Measurements from ENCODE around the gene SMYD4. TPM values are rescaled to one million over a fixed set of nuclear protein-coding genes. Genes with fewer than 3 reads are reported as not detected.

SMYD4 gene, protein sequence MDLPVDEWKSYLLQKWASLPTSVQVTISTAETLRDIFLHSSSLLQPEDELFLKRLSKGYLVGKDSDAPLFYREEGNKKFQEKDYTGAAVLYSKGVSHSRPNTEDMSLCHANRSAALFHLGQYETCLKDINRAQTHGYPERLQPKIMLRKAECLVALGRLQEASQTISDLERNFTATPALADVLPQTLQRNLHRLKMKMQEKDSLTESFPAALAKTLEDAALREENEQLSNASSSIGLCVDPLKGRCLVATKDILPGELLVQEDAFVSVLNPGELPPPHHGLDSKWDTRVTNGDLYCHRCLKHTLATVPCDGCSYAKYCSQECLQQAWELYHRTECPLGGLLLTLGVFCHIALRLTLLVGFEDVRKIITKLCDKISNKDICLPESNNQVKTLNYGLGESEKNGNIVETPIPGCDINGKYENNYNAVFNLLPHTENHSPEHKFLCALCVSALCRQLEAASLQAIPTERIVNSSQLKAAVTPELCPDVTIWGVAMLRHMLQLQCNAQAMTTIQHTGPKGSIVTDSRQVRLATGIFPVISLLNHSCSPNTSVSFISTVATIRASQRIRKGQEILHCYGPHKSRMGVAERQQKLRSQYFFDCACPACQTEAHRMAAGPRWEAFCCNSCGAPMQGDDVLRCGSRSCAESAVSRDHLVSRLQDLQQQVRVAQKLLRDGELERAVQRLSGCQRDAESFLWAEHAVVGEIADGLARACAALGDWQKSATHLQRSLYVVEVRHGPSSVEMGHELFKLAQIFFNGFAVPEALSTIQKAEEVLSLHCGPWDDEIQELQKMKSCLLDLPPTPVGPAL
- 16.7 TPM for total RNA-seq

GRCh38 chr17:1829592-1830257 is at the start of gene SMYD4, which contains the start of gene RPA1:
TSS of gene SMYD4 (minus strand) at chr17:1829902. CDS start at chr17:1827994, 1,908 bp downstream.
TSS of gene RPA1 (plus strand) at chr17:1830005. CDS start at chr17:1830094, 89 bp downstream.
- no peak for DNase-seq (ENCODE audit: extremely low spot score in 2 of 2)
- Histone ChIP-seq H3K4me1 (peaks cover 42% of the 10 kb centered on the region), H3K9me3 (no peaks in the 10 kb centered on the region), H3K27me3 (no peaks in the 10 kb centered on the region), H3K27ac (peak within 1 kb of the TSS; percentile 85), H3K4me3 (peak within 1 kb of the TSS; percentile 78 to 85), H3K36me3 (peaks cover 0 to 3% of the 10 kb centered on the region in 2 donors)
- TF ChIP-seq POLR2AphosphoS5 (IDR thresholded peaks at IDR 0.05; ENCODE audit: insufficient read depth in 1 of 2, low read depth in 1 of 2) (peak in 1 of 2 donors; percentile 76), POLR2A (IDR thresholded peaks at IDR 0.05) (peak in 1 of 2 donors; percentile 78)
- TF ChIP-seq, protein P1, sequence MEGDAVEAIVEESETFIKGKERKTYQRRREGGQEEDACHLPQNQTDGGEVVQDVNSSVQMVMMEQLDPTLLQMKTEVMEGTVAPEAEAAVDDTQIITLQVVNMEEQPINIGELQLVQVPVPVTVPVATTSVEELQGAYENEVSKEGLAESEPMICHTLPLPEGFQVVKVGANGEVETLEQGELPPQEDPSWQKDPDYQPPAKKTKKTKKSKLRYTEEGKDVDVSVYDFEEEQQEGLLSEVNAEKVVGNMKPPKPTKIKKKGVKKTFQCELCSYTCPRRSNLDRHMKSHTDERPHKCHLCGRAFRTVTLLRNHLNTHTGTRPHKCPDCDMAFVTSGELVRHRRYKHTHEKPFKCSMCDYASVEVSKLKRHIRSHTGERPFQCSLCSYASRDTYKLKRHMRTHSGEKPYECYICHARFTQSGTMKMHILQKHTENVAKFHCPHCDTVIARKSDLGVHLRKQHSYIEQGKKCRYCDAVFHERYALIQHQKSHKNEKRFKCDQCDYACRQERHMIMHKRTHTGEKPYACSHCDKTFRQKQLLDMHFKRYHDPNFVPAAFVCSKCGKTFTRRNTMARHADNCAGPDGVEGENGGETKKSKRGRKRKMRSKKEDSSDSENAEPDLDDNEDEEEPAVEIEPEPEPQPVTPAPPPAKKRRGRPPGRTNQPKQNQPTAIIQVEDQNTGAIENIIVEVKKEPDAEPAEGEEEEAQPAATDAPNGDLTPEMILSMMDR (IDR thresholded peaks at IDR 0.05) = no peak
- intact Hi-C loops (cut with DNase I) = no loop called here

DNA sequence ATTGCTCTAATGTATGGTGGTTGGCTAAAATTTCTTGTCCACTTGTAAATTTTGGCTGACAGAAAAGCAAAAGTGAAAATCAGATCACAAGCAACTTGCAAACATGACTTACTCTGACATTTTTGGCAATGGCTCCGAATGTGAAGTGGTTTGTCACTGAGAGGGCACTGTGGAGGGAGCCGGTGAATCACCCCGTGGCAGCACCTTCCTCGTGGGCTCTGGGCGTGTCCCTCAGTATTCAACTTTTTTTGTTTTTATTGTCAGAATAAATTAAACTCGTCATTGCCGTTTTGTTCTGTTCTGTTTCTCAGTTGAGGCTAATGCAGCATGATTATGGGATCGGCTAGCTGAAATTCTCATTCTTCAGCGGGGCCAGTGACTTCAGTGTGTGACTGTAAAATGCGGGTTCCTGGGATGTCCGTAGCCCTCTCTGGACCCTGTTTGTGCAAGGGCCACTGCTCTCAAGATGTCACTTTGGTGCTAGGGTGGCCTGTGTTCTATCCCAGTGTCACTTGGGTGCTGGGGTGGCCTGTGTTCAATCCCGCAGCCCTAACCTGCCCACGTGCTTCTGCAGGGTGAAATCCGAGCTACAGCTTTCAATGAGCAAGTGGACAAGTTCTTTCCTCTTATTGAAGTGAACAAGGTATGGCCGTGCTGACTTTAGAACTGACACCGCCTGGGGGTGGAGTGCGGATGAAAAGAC is 48.9 kb upstream of the SMYD4 start:
- H3K4me1 ChIP-seq = no peaks in the 10 kb centered on the region
- no peak overlapping the region for H3K27ac ChIP-seq
- H3K36me3 ChIP-seq = peaks cover 0 to 71% of the 10 kb centered on the region in 2 donors
- no peaks in the 10 kb centered on the region for H3K27me3 ChIP-seq
- no peaks in the 10 kb centered on the region for H3K9me3 ChIP-seq
- no peak for TF ChIP-seq POLR2A (IDR thresholded peaks at IDR 0.05)
- H3K4me3 ChIP-seq = no peak overlapping the region
- intact Hi-C loops (cut with DNase I) = no loop called here
- no peak for DNase-seq (ENCODE audit: extremely low spot score in 2 of 2)

DNA sequence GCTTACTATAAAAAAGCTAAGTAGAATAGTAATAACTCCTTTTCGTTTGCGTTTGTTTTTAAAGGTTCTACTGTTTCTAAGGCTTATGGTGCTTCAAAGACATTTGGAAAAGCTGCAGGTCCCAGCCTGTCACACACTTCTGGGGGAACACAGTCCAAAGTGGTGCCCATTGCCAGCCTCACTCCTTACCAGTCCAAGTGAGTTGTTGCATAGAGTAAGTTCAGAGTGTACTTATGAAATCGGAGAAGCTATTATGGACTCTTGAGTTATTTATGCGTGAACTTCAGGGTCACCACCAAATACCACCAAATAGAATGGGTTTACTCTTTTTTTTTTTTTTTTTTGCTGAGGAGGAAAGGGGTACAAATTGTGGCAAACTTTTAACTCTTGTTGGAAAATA is 45.9 kb upstream of the SMYD4 start:
- TF ChIP-seq POLR2AphosphoS5 (IDR thresholded peaks at IDR 0.05; ENCODE audit: insufficient read depth in 1 of 2, low read depth in 1 of 2) = no peak
- TF ChIP-seq POLR2A (IDR thresholded peaks at IDR 0.05) = no peak
- TF ChIP-seq, protein P1 (IDR thresholded peaks at IDR 0.05) = no peak
- H3K4me3 ChIP-seq = no peak overlapping the region
- no peak for DNase-seq (ENCODE audit: extremely low spot score in 2 of 2)
- intact Hi-C loops (cut with DNase I) = no loop called here
- H3K4me1 ChIP-seq = no peaks in the 10 kb centered on the region
- no peak overlapping the region for H3K27ac ChIP-seq
- peaks cover 0 to 69% of the 10 kb centered on the region in 2 donors for H3K36me3 ChIP-seq
- no peaks in the 10 kb centered on the region for H3K27me3 ChIP-seq
- H3K9me3 ChIP-seq = no peaks in the 10 kb centered on the region

DNA sequence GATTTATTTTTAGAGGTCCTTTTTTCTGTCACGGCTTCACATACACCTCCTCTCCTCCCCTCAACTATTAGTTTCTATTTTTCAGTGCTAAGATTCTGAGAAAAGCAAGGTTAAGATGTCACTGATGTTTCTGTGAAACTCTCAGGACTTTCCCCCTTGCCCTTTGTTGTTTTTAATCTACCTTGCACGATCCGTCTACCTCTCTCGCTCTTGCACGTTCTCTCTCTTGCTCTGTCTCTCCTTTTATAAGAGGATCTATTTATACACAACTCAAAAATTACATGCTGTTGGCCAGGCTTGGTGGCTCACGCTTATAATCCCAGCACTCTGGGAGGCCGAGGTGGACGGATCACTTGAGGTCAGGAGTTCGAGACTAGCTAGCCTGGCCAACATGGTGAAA is 43.7 kb upstream of the SMYD4 start:
- Histone ChIP-seq H3K27me3 (no peaks in the 10 kb centered on the region), H3K27ac (no peak overlapping the region), H3K36me3 (peaks cover 0 to 47% of the 10 kb centered on the region in 2 donors), H3K9me3 (no peaks in the 10 kb centered on the region), H3K4me1 (no peaks in the 10 kb centered on the region), H3K4me3 (no peak overlapping the region)
- no peak for DNase-seq (ENCODE audit: extremely low spot score in 2 of 2)
- no peak for TF ChIP-seq POLR2A (IDR thresholded peaks at IDR 0.05)
- no peak for TF ChIP-seq POLR2AphosphoS5 (IDR thresholded peaks at IDR 0.05; ENCODE audit: insufficient read depth in 1 of 2, low read depth in 1 of 2)
- TF ChIP-seq, protein P1 (IDR thresholded peaks at IDR 0.05) = no peak
- intact Hi-C loops (cut with DNase I) = no loop called here

- TF ChIP-seq, protein P1 (IDR thresholded peaks at IDR 0.05) = no peak
- TF ChIP-seq POLR2AphosphoS5 (IDR thresholded peaks at IDR 0.05; ENCODE audit: insufficient read depth in 1 of 2, low read depth in 1 of 2) (no peak), POLR2A (IDR thresholded peaks at IDR 0.05) (no peak)
- no peaks in the 10 kb centered on the region for H3K9me3 ChIP-seq
- H3K27ac ChIP-seq = no peak overlapping the region
- no peaks in the 10 kb centered on the region for H3K27me3 ChIP-seq
- intact Hi-C loops (cut with DNase I) = no loop called here
- no peaks in the 10 kb centered on the region for H3K4me1 ChIP-seq
- H3K4me3 ChIP-seq = no peak overlapping the region
- no peak for DNase-seq (ENCODE audit: extremely low spot score in 2 of 2)
- peaks cover 0 to 43% of the 10 kb centered on the region in 2 donors for H3K36me3 ChIP-seq
Measured at GRCh38 chr17:1872976-1873375, 43.3 kb upstream of the SMYD4 start.
